HG02763 (cell line): Measurements from ENCODE around the gene CACNA2D1.

Experiments used
- ATAC-seq: cut with Tn5 transposase; IDR thresholded peaks from one replicate; pipeline ENCODE4 v1.9.1; 2021; ENCODE audit warnings: mild to moderate bottlenecking, moderate library complexity; ENCODE audit not compliant: unreplicated experiment

Gene CACNA2D1

DNA sequence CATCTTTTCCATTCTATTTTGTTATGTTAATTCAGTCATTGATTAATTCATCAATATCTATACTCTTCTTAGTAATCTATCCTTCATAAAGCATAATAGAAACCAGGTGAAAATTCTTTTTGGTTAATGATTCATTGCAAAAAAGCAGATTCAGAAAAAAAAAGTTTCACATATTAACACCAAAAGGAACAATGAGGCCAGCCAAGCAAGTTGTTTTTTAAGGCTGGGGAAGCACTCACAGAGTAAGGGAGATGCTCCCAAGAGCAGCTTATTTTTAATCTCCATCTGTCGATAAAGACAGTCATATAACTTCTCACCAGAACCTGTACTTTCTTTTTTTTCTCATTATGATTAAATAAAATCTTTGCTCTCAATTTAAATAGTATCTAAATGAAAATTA is 95.8 kb downstream of the CACNA2D1 start:
- no peak for ATAC-seq

DNA sequence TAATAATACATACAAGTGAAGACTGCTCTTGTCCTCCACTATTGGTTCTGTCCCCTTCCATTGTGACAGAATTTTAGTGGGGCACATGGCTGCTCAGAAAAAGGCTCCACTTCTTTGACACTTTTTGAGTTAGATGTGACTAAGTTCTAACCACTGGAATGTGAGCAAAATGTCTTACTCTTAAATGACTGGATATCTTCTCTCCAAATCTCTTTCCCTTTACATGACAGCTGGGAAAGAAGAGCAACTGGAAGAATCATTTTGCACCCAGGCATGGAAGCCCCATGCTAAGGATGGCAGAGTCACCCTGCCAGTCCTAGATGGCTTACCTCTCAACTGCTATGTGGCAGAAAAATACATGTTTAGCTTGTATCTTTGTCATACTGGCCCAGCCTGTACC is 97.7 kb downstream of the CACNA2D1 start:
- no peak for ATAC-seq

GRCh38 chr7:82343716-82344115 is 99.9 kb downstream of the CACNA2D1 start:
- ATAC-seq: no peak

DNA sequence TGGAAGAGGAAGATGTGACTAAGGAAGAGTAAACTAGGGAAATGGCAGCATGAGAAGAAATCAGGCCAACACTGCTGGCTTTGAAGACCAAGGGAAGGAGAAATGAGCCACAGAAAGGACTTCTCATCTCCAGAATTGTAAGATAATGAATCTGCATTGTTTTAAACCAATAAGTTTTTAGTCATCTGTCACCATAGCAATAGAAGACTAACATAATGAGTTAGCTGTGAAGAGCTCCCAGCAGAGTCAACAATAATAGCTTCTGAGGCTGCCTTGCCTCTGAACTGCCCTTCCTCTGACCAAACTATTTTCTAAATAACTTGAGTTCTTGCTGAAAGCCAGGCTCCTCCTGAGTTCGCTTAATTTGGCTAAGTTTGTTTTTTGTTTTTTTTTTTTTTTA is 103.6 kb downstream of the CACNA2D1 start:
- ATAC-seq: no peak

DNA sequence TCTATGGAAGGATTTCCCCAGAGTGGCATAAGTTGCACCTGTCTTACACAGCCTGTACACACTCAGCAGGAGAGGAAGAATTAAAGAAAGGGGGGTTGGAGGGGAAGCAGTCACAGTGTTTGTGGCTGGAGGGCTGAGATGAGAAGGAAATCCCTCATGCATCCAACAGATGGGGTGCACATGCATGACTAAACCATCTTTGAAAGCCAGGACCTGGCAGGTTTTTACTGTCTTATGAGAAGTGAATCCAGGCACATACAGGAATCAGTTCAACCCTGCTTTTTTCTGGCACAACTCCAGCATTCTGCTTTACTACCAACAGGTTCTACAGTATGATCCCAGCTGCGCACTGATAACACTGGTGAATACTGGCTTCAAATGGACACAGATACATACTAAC is 107.7 kb downstream of the CACNA2D1 start:
- no peak for ATAC-seq

DNA sequence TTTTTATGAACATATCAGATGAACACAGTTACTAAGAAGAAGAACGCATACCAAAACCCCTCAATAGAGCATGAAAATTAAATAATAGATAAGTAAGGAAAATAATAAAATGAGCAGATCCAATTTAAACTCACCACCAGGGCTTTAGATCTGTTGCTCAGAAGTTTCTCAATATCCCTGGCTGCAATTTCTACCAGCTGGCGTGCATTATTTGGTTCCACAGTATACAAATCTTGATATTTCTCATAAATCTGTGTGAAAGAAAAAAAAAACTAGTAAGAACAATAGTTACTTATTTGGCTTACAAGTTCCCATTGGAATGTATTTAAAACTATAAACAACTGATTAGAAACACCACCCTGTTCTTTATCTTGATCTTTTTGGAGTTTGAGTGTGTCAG is 108.6 kb downstream of the CACNA2D1 start:
- no peak for ATAC-seq

DNA sequence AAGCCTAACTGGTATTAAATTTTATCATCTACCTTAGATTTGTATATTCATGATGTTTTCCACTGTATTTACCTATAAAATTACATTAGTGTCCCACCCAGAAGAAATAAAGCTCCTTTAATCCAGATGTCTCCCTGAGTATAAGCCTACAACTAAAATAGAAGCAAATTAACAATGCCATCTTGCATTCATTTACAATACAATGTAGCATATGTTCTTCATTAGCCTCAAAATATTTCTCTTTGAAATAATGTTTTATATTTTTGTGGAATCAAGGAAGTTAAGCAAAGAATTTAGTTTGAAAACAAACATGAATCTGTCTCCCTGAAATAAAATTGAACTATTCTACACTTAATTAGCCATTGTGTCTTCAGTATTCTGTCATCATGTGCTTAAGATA is 112.3 kb downstream of the CACNA2D1 start:
- no peak for ATAC-seq

DNA sequence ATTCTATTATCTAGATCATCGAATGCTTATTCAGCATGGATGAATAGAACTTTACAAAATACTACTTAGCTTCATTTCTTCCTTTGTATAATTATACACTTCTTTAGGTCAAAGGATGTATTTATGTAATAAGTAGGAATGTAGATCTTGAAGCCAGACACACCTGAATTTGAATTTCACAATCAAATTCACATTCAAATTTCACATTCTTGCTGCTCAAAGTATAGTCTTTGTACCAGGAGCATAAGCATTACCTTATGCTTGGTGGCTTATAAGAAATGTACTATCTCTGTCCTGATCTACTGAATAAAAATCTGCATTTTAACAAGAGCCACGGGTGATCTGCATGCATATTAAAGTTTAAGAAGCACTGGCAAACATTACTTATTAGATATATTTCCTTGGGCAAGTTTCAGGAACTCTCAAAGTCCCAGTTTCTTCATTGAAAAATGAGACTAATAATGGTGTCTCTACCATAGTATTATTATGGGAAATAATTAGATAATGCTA is 112.8 kb downstream of the CACNA2D1 start:
- ATAC-seq: no peak

GRCh38 chr7:82327898-82328297 is 115.7 kb downstream of the CACNA2D1 start:
- ATAC-seq: no peak

- no peak for ATAC-seq
Observed at GRCh38 chr7:82325416-82325815, 118.2 kb downstream of the CACNA2D1 start.

- ATAC-seq: no peak
Observed at GRCh38 chr7:82323806-82324205, 119.8 kb downstream of the CACNA2D1 start.

DNA sequence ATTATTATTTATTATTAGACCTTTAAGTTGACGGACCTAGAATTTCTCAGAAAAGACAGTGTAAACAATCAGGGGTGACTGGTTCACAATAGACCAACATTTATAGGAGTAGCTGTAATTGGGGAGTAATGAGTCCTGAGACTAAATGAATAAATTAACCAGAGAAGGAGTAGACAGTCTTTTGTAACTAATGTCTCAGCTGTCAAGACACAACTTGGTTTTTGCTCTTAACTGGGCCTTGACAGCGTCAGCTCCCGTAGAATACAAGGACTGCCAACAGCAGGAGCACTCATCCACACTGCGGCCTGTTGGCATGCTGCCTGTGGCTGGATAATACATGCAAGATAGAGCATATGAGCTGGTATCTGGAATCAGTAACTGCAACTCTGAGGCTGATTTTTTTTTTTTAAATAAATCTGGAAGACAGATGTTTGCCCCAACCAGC is 123.9 kb downstream of the CACNA2D1 start:
- ATAC-seq: no peak

DNA sequence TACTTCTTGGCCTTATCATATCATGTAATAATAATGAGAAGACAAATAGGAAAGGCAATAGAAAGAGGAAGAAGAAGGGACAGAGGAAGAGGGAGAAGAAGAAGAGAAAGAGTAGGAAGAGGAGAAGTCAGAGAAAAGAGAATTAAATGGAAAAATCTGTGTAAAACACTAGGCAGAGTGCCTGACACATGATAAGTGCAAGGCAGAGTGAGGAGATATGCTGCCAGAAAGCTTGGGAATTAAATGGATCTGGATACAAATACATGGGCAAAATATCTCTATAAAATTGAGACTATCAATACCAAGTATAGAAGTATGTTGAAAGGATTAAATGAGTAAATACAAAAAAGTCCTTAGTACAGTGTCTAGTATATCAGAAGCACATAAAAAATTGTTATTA is 124.8 kb downstream of the CACNA2D1 start:
- no peak for ATAC-seq

- ATAC-seq: no peak
Observed at GRCh38 chr7:82317760-82318159, 125.8 kb downstream of the CACNA2D1 start.

- no peak for ATAC-seq
Observed at GRCh38 chr7:82317257-82317721, 126.3 kb downstream of the CACNA2D1 start.

GRCh38 chr7:82313269-82313668 is 130.3 kb downstream of the CACNA2D1 start:
- no peak for ATAC-seq

DNA sequence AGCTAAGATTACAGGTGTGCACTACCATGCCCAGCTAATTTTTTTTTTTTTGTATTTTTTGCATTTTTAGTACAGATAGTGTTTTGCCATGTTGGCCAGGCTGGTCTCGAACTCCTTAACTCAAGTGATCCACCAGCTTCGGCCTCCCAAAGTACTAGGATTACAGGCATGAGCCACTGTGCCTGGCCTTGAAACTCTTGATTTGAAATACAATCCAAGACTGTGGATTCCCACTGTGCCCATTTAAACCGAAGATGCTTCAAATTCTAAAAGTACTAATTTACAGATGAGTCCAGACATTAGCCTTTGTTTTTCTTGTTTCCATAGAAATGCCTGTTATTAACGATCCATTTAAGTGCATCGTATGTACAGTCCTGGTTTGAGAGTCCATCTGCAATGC is 130.9 kb downstream of the CACNA2D1 start:
- ATAC-seq: no peak

DNA sequence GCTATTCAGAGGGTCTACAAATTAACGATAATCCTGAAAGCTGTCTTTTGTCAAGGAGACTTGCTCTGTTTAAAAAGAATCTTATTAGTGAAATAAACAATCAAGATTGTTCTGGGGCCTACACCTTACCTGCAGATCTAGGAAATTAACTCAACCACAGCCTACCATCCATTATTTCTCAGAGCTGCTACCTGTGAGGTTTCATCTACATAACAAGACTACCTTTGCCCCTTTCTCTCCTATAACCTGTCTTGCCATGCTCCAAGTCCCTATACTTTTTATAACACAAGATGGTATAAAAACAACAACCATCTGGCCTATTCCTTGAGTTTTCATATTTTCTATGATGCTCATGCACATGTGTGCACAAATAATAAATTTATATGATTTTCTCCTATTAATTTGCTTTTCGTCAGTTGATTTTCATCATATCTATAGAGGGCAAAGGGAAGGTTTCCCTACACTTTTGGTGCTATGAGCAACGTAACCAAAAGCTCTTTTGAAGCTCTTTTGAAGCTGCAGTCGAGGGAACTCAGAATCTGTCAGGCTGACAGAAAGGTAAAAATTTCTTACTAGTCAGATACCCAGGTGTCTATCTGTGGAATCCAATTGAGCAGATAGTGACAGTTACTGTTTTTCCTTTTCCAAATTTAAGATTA is 138.1 kb downstream of the CACNA2D1 start:
- ATAC-seq: no peak

DNA sequence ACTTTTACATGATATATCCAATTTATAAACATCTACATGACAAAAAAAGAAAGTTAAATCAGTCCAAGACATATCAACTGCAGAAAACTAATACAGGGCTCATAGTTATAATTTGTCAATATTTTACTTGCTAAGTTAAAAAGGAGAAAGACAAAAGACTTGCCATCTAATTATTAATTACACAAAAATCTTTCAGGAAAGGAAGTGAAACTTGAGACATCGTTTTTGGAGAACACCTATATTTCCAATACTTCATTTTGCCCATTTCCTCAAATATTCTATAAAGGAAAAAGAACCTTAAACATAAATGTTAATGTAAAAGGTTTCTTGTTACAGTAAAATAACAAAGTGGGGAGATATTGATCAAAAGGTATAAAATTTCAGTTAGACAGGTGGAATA is 148.7 kb downstream of the CACNA2D1 start:
- no peak for ATAC-seq

- ATAC-seq: no peak
Observed at GRCh38 chr7:82294382-82294784, 149.2 kb downstream of the CACNA2D1 start.

GRCh38 chr7:82293467-82293866 is 150.1 kb downstream of the CACNA2D1 start:
- no peak for ATAC-seq

GRCh38 chr7:82291931-82292330 is 151.6 kb downstream of the CACNA2D1 start:
- no peak for ATAC-seq

GRCh38 chr7:82289889-82290288 is 153.7 kb downstream of the CACNA2D1 start:
- ATAC-seq: no peak
